Measurements from ENCODE around the gene OTUB2.
"Not testable (repeated sequence)": the region's sequence is repeated elsewhere in the genome, so short reads cannot be mapped to it uniquely, and the experiment has no call there.

OTUB2 gene

GRCh38 chr14:94059998-94060397 is 33.9 kb downstream of the OTUB2 start:
- no peak for DNase-seq

GRCh38 chr14:94062344-94062940 is 36.3 kb downstream of the OTUB2 start:
- DNase-seq: no peak

GRCh38 chr14:94066089-94066676 is 40.0 kb downstream of the OTUB2 start:
- DNase-seq: no peak

GRCh38 chr14:94072076-94072475 is 45.9 kb downstream of the OTUB2 start:
- not testable (repeated sequence) for DNase-seq

GRCh38 chr14:94074534-94074933 is 48.4 kb downstream of the OTUB2 start:
- no peak for DNase-seq

- no peak for DNase-seq
These were observed 48.9 kb downstream of the OTUB2 start for GRCh38 chr14:94075008-94075407.

- no peak for DNase-seq
These were observed 51.1 kb downstream of the OTUB2 start for GRCh38 chr14:94077111-94077821.

- no peak for DNase-seq
These were observed 51.7 kb downstream of the OTUB2 start for GRCh38 chr14:94077823-94078222.

GRCh38 chr14:94079891-94080620 is 53.9 kb downstream of the OTUB2 start:
- DNase-seq: peak in 1 of 2 experiments; percentile 7

GRCh38 chr14:94080621-94081385 is 54.7 kb downstream of the OTUB2 start, which contains the start of the genes DDX24 and IFI27L1:
DDX24 (minus strand) TSS chr14:94081202; CDS start chr14:94079742, 1,460 bp downstream.
IFI27L1 (plus strand) TSS chr14:94081310; CDS start chr14:94096938, 15,628 bp downstream.
- DNase-seq: peak; percentile 88 to 92

- peak in 1 of 2 experiments; percentile 11 for DNase-seq
These were observed 55.3 kb downstream of the OTUB2 start for GRCh38 chr14:94081386-94081820.

GRCh38 chr14:94087891-94088290 is 61.8 kb downstream of the OTUB2 start:
- no peak for DNase-seq

GRCh38 chr14:94088516-94088915 is 62.4 kb downstream of the OTUB2 start:
- no peak for DNase-seq

- DNase-seq: no peak
These were observed 63.3 kb downstream of the OTUB2 start for GRCh38 chr14:94089479-94089878.

GRCh38 chr14:94093418-94093817 is 67.3 kb downstream of the OTUB2 start:
- no peak for DNase-seq

- DNase-seq: no peak
These were observed 71.0 kb downstream of the OTUB2 start for GRCh38 chr14:94097091-94097490.
